Measurements from ENCODE around the gene ALCAM. TPM values are rescaled to one million over a fixed set of nuclear protein-coding genes. Genes with fewer than 3 reads are reported as not detected.
"Not testable (repeated sequence)": the region's sequence is repeated elsewhere in the genome, so short reads cannot be mapped to it uniquely, and the experiment has no call there.

The ALCAM gene
- total RNA-seq, 1 donor from 2014 or later, result 26.1 TPM

- Histone ChIP-seq H3K27ac (no peak overlapping the region), H3K27me3 (no peaks in the 10 kb centered on the region), H3K4me1 (no peaks in the 10 kb centered on the region), H3K36me3 (no peaks in the 10 kb centered on the region), H3K9me3 (no peaks in the 10 kb centered on the region), H3K4me3 (no peak overlapping the region)
- intact Hi-C loops (cut with DNase I), result no loop called here
- no peak for DNase-seq (ENCODE audit: low spot score in 2 of 2)
- TF ChIP-seq CTCF (IDR thresholded peaks at IDR 0.05), result no peak
These were observed 227.5 kb downstream of the ALCAM start for GRCh38 chr3:105594219-105594618.

GRCh38 chr3:105598042-105598796 lies 231.5 kb downstream of the ALCAM start:
- no peaks in the 10 kb centered on the region for H3K27me3 ChIP-seq
- intact Hi-C loops (cut with DNase I), result no loop called here
- H3K27ac ChIP-seq, result no peak overlapping the region
- no peaks in the 10 kb centered on the region for H3K9me3 ChIP-seq
- no peak for TF ChIP-seq CTCF (IDR thresholded peaks at IDR 0.05)
- no peak overlapping the region for H3K4me3 ChIP-seq
- H3K36me3 ChIP-seq, result no peaks in the 10 kb centered on the region
- DNase-seq (ENCODE audit: low spot score in 2 of 2), result no peak
- no peaks in the 10 kb centered on the region for H3K4me1 ChIP-seq

- no peaks in the 10 kb centered on the region for H3K36me3 ChIP-seq
- no peak for TF ChIP-seq CTCF (IDR thresholded peaks at IDR 0.05)
- intact Hi-C loops (cut with DNase I), result no loop called here
These were observed 232.6 kb downstream of the ALCAM start for GRCh38 chr3:105599350-105599749.

GRCh38 chr3:105601756-105602155 lies 235.0 kb downstream of the ALCAM start:
- H3K27ac ChIP-seq; H3K9me3 ChIP-seq; H3K4me1 ChIP-seq; DNase-seq (ENCODE audit: low spot score in 2 of 2); H3K27me3 ChIP-seq; intact Hi-C loops (cut with DNase I); H3K36me3 ChIP-seq; H3K4me3 ChIP-seq: not testable (repeated sequence)

More at GRCh38 chr3:105599350-105599749, 232.6 kb downstream of the ALCAM start:
- H3K4me3 ChIP-seq, result no peak overlapping the region
- no peaks in the 10 kb centered on the region for H3K9me3 ChIP-seq
- H3K27ac ChIP-seq, result no peak overlapping the region
- H3K27me3 ChIP-seq, result no peaks in the 10 kb centered on the region
- no peaks in the 10 kb centered on the region for H3K4me1 ChIP-seq
- no peak for DNase-seq (ENCODE audit: low spot score in 2 of 2)

- H3K36me3 ChIP-seq; H3K9me3 ChIP-seq; intact Hi-C loops (cut with DNase I); H3K4me3 ChIP-seq; H3K27ac ChIP-seq; H3K4me1 ChIP-seq; H3K27me3 ChIP-seq; DNase-seq (ENCODE audit: low spot score in 2 of 2): not testable (repeated sequence)
These were observed 235.6 kb downstream of the ALCAM start for GRCh38 chr3:105602286-105602685.

GRCh38 chr3:105603516-105603915 lies 236.8 kb downstream of the ALCAM start:
- H3K36me3 ChIP-seq; H3K4me1 ChIP-seq; DNase-seq (ENCODE audit: low spot score in 2 of 2); H3K9me3 ChIP-seq; H3K27me3 ChIP-seq; H3K4me3 ChIP-seq; intact Hi-C loops (cut with DNase I); H3K27ac ChIP-seq: not testable (repeated sequence)

GRCh38 chr3:105606016-105606415 lies 239.3 kb downstream of the ALCAM start:
- Histone ChIP-seq H3K9me3 (no peaks in the 10 kb centered on the region), H3K4me3 (no peak overlapping the region), H3K27me3 (no peaks in the 10 kb centered on the region), H3K27ac (no peak overlapping the region), H3K36me3 (no peaks in the 10 kb centered on the region), H3K4me1 (no peaks in the 10 kb centered on the region)
- DNase-seq (ENCODE audit: low spot score in 2 of 2), result no peak
- intact Hi-C loops (cut with DNase I), result no loop called here
- no peak for TF ChIP-seq CTCF (IDR thresholded peaks at IDR 0.05)
